AG10803 (cell line): ENCODE results near the gene NTN4.

Experiments
- DNase-seq: peaks from one replicate; pipeline ENCODE4 v3.0.0; 2010; ENCODE audit warnings: low read depth
- H3K4me3 ChIP-seq: 2 replicates; pipeline ENCODE4 v1.5.1; 2011; ENCODE audit warnings: mild to moderate bottlenecking, low read length, control low read depth
- TF ChIP-seq, protein P1 (sequence below): conservative IDR thresholded peaks from 2 replicates; pipeline ENCODE4 v1.5.1; 2011; ENCODE audit warnings: mild to moderate bottlenecking, low read length, control low read depth, inconsistent platforms

The NTN4 gene

DNA sequence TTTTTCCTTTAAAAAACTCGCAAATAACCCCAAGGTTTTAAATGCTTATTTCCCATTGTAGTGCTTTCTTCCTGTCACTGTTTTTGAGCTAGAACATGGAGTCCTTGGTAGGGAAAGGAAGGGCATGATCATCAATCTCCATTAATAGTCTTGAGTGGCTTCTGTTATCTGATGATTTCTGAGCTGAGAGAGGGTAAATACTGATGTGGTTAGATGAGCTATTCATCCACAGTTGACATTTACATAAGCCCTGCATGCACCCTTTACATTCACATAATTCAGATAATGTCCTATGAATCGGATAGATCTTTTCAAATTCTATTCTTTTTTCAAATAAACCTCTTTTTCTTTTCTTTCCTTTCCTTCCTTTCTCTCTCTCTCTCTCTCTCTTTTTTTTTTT lies 81.4 kb downstream of the NTN4 start:
- TF ChIP-seq, protein P1, sequence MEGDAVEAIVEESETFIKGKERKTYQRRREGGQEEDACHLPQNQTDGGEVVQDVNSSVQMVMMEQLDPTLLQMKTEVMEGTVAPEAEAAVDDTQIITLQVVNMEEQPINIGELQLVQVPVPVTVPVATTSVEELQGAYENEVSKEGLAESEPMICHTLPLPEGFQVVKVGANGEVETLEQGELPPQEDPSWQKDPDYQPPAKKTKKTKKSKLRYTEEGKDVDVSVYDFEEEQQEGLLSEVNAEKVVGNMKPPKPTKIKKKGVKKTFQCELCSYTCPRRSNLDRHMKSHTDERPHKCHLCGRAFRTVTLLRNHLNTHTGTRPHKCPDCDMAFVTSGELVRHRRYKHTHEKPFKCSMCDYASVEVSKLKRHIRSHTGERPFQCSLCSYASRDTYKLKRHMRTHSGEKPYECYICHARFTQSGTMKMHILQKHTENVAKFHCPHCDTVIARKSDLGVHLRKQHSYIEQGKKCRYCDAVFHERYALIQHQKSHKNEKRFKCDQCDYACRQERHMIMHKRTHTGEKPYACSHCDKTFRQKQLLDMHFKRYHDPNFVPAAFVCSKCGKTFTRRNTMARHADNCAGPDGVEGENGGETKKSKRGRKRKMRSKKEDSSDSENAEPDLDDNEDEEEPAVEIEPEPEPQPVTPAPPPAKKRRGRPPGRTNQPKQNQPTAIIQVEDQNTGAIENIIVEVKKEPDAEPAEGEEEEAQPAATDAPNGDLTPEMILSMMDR: no peak
- no peak for DNase-seq
- H3K4me3 ChIP-seq: no peak overlapping the region

DNA sequence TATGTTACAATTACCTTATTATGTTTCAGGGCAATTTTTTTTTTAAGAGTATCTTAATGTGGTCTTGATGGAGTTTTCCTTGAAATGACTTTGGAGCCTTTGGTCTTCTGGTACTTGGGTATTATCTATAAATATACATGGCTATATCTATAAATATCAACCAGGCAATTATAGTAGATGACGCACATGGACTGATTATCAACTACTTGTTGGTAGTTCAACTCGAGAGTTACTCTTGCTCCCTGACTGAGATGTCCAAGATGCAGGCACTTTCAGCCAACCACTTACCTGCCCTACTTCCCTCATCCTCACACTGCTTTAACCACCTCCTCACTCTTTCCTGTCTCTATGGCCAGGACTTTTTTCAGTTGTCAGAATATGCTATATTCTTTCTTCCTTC lies 85.4 kb downstream of the NTN4 start:
- DNase-seq: no peak
- H3K4me3 ChIP-seq: no peak overlapping the region
- TF ChIP-seq, protein P1: no peak

DNA sequence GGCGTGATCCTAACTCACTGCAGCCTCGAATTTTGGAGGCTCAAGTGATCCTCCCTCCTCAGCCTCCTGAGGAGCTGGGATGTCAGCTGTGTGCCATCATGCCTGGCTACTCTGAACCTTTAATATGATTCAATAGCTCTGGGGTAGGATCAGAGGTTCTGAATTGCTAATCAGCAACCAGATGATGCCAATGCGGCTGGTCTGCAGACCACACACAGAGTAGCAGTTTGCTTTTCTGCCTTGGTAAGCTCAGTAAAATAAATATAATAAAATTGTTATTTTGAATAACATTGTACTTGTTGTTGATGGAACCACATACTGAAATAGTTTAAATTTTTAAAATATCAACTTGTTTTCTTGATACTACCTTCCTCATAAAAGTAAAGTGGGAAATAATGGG lies 86.6 kb downstream of the NTN4 start:
- DNase-seq: no peak
- no peak overlapping the region for H3K4me3 ChIP-seq
- TF ChIP-seq, protein P1: no peak

DNA sequence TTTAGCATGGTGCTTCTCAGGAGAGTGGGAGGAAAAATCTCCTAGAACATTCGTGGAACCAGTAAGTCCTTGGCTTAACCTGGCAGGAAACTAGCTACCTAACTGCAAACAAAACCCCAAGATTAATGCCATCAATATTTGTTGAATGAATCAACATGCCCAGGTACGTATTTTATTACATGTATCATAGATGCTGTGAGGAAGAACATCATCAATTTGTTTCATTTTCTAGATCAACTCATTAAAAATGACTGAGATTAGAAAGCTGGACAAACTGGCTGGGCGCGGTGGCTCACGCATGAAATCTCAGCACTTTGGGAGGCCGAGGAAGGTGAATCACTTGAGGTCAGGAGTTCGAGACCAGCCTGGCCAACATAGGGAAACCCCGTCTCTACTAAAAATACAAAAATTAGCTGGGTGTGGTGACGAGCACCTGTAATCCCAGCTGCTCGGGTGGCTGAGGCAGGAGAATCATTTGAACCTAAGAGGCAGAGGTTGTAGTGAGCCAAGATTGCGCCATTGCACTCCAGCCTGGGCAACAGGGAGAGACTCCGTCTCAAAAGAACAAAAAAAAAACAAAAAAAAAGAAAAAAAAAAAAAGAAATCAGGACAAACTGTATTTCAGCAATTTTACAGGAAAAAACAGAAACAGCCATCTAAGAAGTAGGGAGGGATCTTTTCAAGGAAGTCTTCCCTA lies 88.7 kb downstream of the NTN4 start:
- DNase-seq: no peak
- TF ChIP-seq, protein P1: no peak
- H3K4me3 ChIP-seq: no peak overlapping the region

DNA sequence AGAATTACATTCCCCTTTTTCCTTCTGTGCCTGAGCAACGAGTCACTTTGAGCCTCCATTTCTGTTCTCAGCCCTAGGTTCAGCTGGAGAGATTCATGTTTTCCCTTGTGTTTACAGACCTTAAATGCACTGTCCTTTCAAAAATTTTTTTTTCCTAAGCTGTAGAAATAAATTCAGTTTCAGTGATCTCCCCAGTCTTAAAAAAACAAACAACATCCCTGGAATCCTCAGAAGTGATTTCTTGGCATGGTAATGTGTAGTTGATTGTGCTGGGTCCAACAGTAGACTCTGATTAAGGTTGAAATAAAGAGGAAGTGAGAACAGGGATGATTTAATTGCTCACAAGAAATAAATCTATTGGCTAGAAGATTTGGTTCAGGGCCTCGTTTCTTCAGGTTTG lies 89.3 kb downstream of the NTN4 start:
- DNase-seq: peak; percentile 18
- TF ChIP-seq, protein P1: no peak
- H3K4me3 ChIP-seq: no peak overlapping the region

DNA sequence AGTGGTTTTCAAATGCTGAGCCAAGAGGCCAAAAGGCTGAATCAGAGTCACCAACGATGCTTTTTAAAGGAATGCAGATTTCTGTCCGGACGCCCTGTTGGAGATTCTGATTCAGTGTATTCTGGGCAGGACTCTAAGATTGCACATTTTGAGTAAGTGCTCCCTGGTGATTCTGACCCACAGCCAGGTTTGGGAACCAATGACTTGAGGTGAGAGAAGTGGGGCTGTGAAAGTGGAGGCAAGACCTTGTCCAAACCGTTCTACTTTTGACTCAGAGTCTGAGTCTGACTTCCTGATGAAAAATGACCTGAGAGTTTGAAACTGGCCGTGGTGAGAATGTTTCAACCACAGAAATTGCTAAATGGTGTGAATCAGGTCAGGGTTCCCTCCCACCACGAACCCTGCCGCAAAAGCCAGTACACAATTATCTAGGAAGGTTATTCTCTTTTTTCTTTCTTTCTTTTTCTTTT lies 90.2 kb downstream of the NTN4 start:
- DNase-seq: peak; percentile 95
- TF ChIP-seq, protein P1: no peak
- H3K4me3 ChIP-seq: no peak overlapping the region

DNA sequence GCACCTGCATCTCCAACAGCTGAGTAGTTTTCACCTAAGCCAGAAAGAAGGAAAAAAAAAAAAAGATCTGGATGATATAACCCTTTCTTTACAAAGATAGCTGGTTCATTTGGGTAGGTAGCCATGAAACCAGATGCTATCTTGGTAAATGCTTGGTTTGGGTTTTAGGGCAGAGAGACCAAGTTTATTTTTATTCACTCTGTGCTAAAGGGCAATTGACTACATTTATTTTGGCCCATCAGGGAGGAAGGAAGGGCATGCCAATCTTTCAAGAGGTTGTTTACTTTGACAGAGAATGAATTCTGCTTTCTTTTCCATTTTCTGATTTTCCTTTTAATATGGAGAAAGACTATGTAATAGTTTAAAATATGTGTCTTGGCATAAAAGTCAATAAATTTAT lies 91.0 kb downstream of the NTN4 start:
- no peak for DNase-seq
- TF ChIP-seq, protein P1: no peak
- H3K4me3 ChIP-seq: no peak overlapping the region
